K562 (cell line): Measurements from ENCODE around the gene MEGF10. TPM values are rescaled to one million over a fixed set of nuclear protein-coding genes. Genes with fewer than 3 reads are reported as not detected.

Experiments
- ATAC-seq: fragments of 200-7000 bp; cut with Tn5 transposase; 3 replicates; pipeline ENCODE4 v1.9.1; 2020; ENCODE audit warnings: moderate library complexity
- BruUV-seq: library from RNA; stranded (reverse); fragments of 400-500 nt; replicated peaks from 2 replicates; lab custom pipeline; 2021; lab: Mats Ljungman, UMichigan
- CTCF ChIA-PET: fragments of 300-600 bp; formaldehyde crosslinking; extraction: SDS; loops from one replicate; lab custom pipeline; 2021; ENCODE audit warnings: low intra/inter-chr PET ratio; lab: Yijun Ruan, JAX
- POLR2A ChIA-PET: fragments of 300-600, 350-650 bp; sonication (Branson Sonifier 250); formaldehyde crosslinking; extraction: SDS; loops from one replicate; lab custom pipeline; 2021; ENCODE audit warnings: antibody characterized with exemption, inconsistent platforms; lab: Yijun Ruan, JAX
- DNase-seq, 4 experiments: peaks; one replicate each; pipeline versions ENCODE4 v3.0.0 to v3.0.0-alpha.2; 2011 to 2018; ENCODE audit warnings: low spot score in 3 of 4, mixed read lengths in 3 of 4; ENCODE audit errors: extremely low read depth in 1 of 4
- FAIRE-seq: peaks from 2 replicates; lab custom pipeline; 2011; peaks lifted over from hg19 to GRCh38; lab: Jason Lieb, UNC
- H2AFZ ChIP-seq: 2 replicates; pipeline ENCODE4 v1.6.0; 2011; ENCODE audit warnings: low read depth, low read length, control low read depth, inconsistent platforms
- H3K27ac ChIP-seq: fragments of 200-600 bp; 3 replicates; pipeline ENCODE4 v1.8.0; 2011; ENCODE audit warnings: low read depth, mild to moderate bottlenecking, control low read depth, inconsistent platforms, low read length, moderate library complexity, mixed read lengths; ENCODE audit errors: extremely low read depth
- H3K27me3 ChIP-seq, 2 experiments: fragments of 300-600 bp in 1 of 2; 2 replicates in 1 of 2; 3 replicates in 1 of 2; pipeline versions ENCODE4 v1.6.0 to v1.8.0; 2011; ENCODE audit warnings: inconsistent platforms in 2 of 2, low read length in 2 of 2, mild to moderate bottlenecking in 1 of 2, mixed read lengths in 1 of 2, moderate library complexity in 1 of 2; ENCODE audit not compliant: control insufficient read depth in 2 of 2, insufficient read depth in 2 of 2
- H3K36me3 ChIP-seq: fragments of 300-600 bp; 3 replicates; pipeline ENCODE4 v1.8.0; 2011; ENCODE audit warnings: mild to moderate bottlenecking, low read length, inconsistent platforms; ENCODE audit not compliant: control insufficient read depth, insufficient read depth
- H3K4me1 ChIP-seq, 2 experiments: fragments of 200-600 bp in 1 of 2; replicated peaks in 1 of 2; 2 replicates in 1 of 2; 3 replicates in 1 of 2; pipeline versions ENCODE4 v1.5.1 to v1.8.0; 2011; ENCODE audit warnings: inconsistent platforms in 2 of 2, low read length in 2 of 2, mild to moderate bottlenecking in 1 of 2, mixed read lengths in 1 of 2, moderate library complexity in 1 of 2; ENCODE audit not compliant: control insufficient read depth in 2 of 2, insufficient read depth in 2 of 2
- H3K4me2 ChIP-seq: 2 replicates; pipeline ENCODE4 v1.6.1; 2011; ENCODE audit warnings: low read length, control low read depth, inconsistent platforms, mixed read lengths; ENCODE audit not compliant: insufficient read depth
- H3K4me3 ChIP-seq: fragments of 200-600 bp; sonication (generic), shearing (Covaris generic); 2 replicates; pipeline ENCODE4 v1.5.1; 2016; ENCODE audit warnings: control low read depth, inconsistent platforms
- H3K79me2 ChIP-seq: fragments of 200-600 bp; 3 replicates; pipeline ENCODE4 v1.8.0; 2011; ENCODE audit warnings: low read length, inconsistent platforms; ENCODE audit not compliant: control insufficient read depth, insufficient read depth
- H3K9ac ChIP-seq, 2 experiments: 2 replicates each; pipeline versions ENCODE4 v1.6.0 to v1.6.1; 2011; ENCODE audit warnings: low read depth in 2 of 2, low read length in 2 of 2, control low read depth in 1 of 2, inconsistent platforms in 1 of 2, mild to moderate bottlenecking in 1 of 2, mixed read lengths in 1 of 2; ENCODE audit not compliant: insufficient read depth in 1 of 2
- H3K9me1 ChIP-seq: one replicate; pipeline ENCODE4 v1.6.0; 2011; ENCODE audit warnings: inconsistent platforms, mild to moderate bottlenecking, low read length, moderate library complexity; ENCODE audit not compliant: control insufficient read depth, insufficient read depth
- H3K9me3 ChIP-seq: replicated peaks from 2 replicates; pipeline ENCODE4 v1.5.1; 2011; ENCODE audit warnings: low read depth, low read length, inconsistent platforms; ENCODE audit not compliant: control insufficient read depth, insufficient read depth
- H4K20me1 ChIP-seq: replicated peaks from 2 replicates; pipeline ENCODE4 v1.6.1; 2011; ENCODE audit warnings: low read length, inconsistent platforms, mixed read lengths; ENCODE audit not compliant: control insufficient read depth, insufficient read depth
- HES1 ChIP-seq: fragments of 450-650 bp; IDR thresholded peaks from 2 replicates; pipeline ENCODE4 v1.6.1; 2016; ENCODE audit warnings: low read depth, mild to moderate bottlenecking, moderate library complexity
- MTA2 ChIP-seq: fragments of 450-650 bp; IDR thresholded peaks from 2 replicates; pipeline ENCODE4 v1.6.1; 2016; ENCODE audit warnings: low read depth
- NCOA2 ChIP-seq, 2 experiments: fragments of 450-650 bp; IDR thresholded peaks; 2 replicates each; pipeline ENCODE4 v1.6.1; 2018; ENCODE audit warnings: mild to moderate bottlenecking in 2 of 2, moderate library complexity in 1 of 2; ENCODE audit not compliant: partially characterized antibody in 2 of 2
- RFX7 ChIP-seq: fragments of 250-450 bp; sonication (Bioruptor Pico); IDR thresholded peaks from 2 replicates; pipeline ENCODE4 v1.5.1; 2021; ENCODE audit warnings: mild to moderate bottlenecking
- RHOXF2B ChIP-seq: fragments of 250-450 bp; sonication (Bioruptor Pico); conservative IDR thresholded peaks from 2 replicates; pipeline ENCODE4 v1.5.1; 2021
- ZBTB1 ChIP-seq: sonication (generic); formaldehyde crosslinking; IDR thresholded peaks from 2 replicates; pipeline ENCODE4 v1.8.1; 2023; ENCODE audit warnings: missing genetic modification reagents, low read depth, mild to moderate bottlenecking, borderline replicate concordance
- ZBTB34 ChIP-seq: fragments of 250-450 bp; sonication (Bioruptor Pico); IDR thresholded peaks from 2 replicates; pipeline ENCODE4 v1.8.0; 2021; ENCODE audit warnings: mild to moderate bottlenecking, moderate library complexity
- ZFP36 ChIP-seq: fragments of 150-350 bp; IDR thresholded peaks from 2 replicates; pipeline ENCODE4 v1.6.1; 2018; ENCODE audit warnings: low read length, low read depth; ENCODE audit not compliant: partially characterized antibody
- ZNF431 ChIP-seq: sonication (generic); formaldehyde crosslinking; IDR thresholded peaks from 2 replicates; pipeline ENCODE4 v1.8.0; 2022; ENCODE audit warnings: mild to moderate bottlenecking, missing genetic modification reagents
- ZNF644 ChIP-seq: fragments of 200-800 bp; sonication (Bioruptor generic); IDR thresholded peaks from 2 replicates; pipeline ENCODE4 v1.6.1; 2016; ENCODE audit warnings: low read depth, missing genetic modification characterization, missing compliant biosample characterization
- WGBS: fragments of 100-300 bp; shearing (Covaris generic); methylation state at CpG from one replicate; pipeline ENCODE4 v1.1.6; 2016; ENCODE audit warnings: low coverage, mixed read lengths; ENCODE audit not compliant: insufficient coverage; ENCODE audit errors: missing lambda C conversion rate; 5-methylcytosine and 5-hydroxymethylcytosine counted together
- in situ Hi-C: fragments of 300-500 bp; cut with MboI; formaldehyde crosslinking; loops from 4 replicates; pipeline ENCODE4 v1.15.0; 2018; ENCODE audit warnings: inconsistent platforms, mixed read lengths
- intact Hi-C: fragments of 100-400 bp; cut with micrococcal nuclease; formaldehyde crosslinking; loops from 2 replicates; pipeline ENCODE4 v1.14.2; 2022
- polyA plus RNA-seq, 8 experiments: library from polyadenylated mRNA; depleted of rRNA in 4 of 8; stranded (reverse) in 5 of 8; unstranded in 3 of 8; fragments of >200 nt; fragmentation: Nextera tagmentation in 2 of 8; fragmentation: Illumina TruSeq in 1 of 8; extraction: Ambion mirVana in 2 of 8; extraction: Trizol in 1 of 8; gene quantifications; 2 replicates each; pipeline versions ENCODE4 v1.2.1 to v1.2.3, GENCODE V29; 2011 to 2014; ENCODE audit warnings: inconsistent platforms in 1 of 8, missing spikeins in 1 of 8
- total RNA-seq, 7 experiments: library from RNA; depleted of rRNA in 6 of 7; stranded (reverse); fragments of >200 nt in 6 of 7; fragmentation: Illumina TruSeq in 2 of 7; extraction: Trizol in 2 of 7; gene quantifications; 2 replicates each; pipeline versions ENCODE4 v1.2.1 to v1.2.3, GENCODE V29; 2011 to 2021; ENCODE audit warnings: low replicate concordance in 1 of 7

Gene MEGF10
- total and polyA plus RNA-seq, 9 of the 15 experiments (the other 6 are each of a cell fraction or from before 2014, with no cell fraction given), result 0.07 TPM; not detected in 8

GRCh38 chr5:127486471-127486870 is 195.9 kb downstream of the MEGF10 start:
- no peak for FAIRE-seq

More at GRCh38 chr5:127486471-127486870, 195.9 kb downstream of the MEGF10 start:
- intact Hi-C loops (no loop called here), in situ Hi-C loops (no loop called here)
- 0% methylated on average over 4 of the region's 4 CpGs for WGBS
- Histone ChIP-seq H3K27ac (no peak overlapping the region), H3K9me3 (no peaks in the 10 kb centered on the region), H3K36me3 (no peaks in the 10 kb centered on the region), H3K27me3 (peaks cover 0 to 4% of the 10 kb centered on the region in 2 experiments; a peak in 1 of 5 replicates), H3K79me2 (no peaks in the 10 kb centered on the region), H3K4me3 (no peak overlapping the region), H3K9me1 (no peaks in the 10 kb centered on the region), H2AFZ (no peak overlapping the region), H3K9ac (no peak overlapping the region), H3K4me2 (no peak overlapping the region), H3K4me1 (no peaks in the 10 kb centered on the region; a peak in 1 of 5 replicates), H4K20me1 (no peaks in the 10 kb centered on the region)
- no peak for DNase-seq
- POLR2A ChIA-PET, result no interaction called here
- ATAC-seq, result no peak
- TF ChIP-seq ZFP36, result no peak
- TF ChIP-seq ZBTB34, result no peak
- no peak for TF ChIP-seq ZNF644 (tag)
- TF ChIP-seq RHOXF2B (CRISPR knock-in tag), result no peak
- no peak for TF ChIP-seq ZNF431 (CRISPR knock-in tag)
- TF ChIP-seq RFX7 (CRISPR knock-in tag), result no peak
- TF ChIP-seq HES1, result no peak
- no peak for TF ChIP-seq MTA2
- TF ChIP-seq ZBTB1, result no peak
- TF ChIP-seq NCOA2 (IDR thresholded peaks at IDR 0.05; ENCODE audit: partially characterized antibody in 2 of 2), result no peak
- BruUV-seq, result no TSS peak
- CTCF ChIA-PET, result no interaction called here
